GM12801 (cell line): ENCODE data around the gene SLC6A11.

Experiments
- TF ChIP-seq, protein P1 (sequence below): IDR thresholded peaks from one replicate; pipeline ENCODE4 v1.5.1; 2011; ENCODE audit warnings: control low read depth; ENCODE audit not compliant: insufficient read length; ENCODE audit errors: extremely low read depth

SLC6A11 gene

DNA sequence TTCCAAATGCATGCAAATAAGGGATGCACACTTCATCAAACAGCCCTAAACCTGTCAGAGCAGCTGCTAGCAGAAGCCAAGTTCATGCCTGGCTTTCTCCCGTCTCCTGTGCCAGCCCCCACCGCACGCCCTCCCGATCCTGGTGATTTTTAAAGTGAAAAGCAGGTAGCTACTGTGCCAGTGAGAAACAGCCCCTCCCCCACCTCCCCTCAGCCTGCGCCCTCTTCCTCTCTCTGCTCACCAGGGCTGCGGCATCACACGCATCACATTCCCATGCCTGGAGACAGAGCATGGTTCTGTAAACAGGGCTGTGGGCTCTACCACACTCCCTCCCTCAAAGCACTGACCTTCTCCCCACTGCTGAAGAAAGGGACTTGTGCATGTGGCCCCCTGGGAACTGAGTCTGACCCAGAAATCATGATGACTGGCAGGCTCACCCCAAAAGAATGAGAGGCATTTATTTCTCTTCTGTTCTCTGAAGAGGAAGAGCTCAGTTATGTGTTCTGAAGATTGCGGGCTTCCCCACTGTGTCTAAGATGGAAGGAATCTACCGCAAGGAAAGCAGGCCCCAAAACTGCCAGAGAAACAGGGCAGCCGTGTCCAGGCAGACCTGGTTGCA is 162.0 kb downstream of the SLC6A11 start:
- TF ChIP-seq, protein P1, sequence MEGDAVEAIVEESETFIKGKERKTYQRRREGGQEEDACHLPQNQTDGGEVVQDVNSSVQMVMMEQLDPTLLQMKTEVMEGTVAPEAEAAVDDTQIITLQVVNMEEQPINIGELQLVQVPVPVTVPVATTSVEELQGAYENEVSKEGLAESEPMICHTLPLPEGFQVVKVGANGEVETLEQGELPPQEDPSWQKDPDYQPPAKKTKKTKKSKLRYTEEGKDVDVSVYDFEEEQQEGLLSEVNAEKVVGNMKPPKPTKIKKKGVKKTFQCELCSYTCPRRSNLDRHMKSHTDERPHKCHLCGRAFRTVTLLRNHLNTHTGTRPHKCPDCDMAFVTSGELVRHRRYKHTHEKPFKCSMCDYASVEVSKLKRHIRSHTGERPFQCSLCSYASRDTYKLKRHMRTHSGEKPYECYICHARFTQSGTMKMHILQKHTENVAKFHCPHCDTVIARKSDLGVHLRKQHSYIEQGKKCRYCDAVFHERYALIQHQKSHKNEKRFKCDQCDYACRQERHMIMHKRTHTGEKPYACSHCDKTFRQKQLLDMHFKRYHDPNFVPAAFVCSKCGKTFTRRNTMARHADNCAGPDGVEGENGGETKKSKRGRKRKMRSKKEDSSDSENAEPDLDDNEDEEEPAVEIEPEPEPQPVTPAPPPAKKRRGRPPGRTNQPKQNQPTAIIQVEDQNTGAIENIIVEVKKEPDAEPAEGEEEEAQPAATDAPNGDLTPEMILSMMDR, result no peak

DNA sequence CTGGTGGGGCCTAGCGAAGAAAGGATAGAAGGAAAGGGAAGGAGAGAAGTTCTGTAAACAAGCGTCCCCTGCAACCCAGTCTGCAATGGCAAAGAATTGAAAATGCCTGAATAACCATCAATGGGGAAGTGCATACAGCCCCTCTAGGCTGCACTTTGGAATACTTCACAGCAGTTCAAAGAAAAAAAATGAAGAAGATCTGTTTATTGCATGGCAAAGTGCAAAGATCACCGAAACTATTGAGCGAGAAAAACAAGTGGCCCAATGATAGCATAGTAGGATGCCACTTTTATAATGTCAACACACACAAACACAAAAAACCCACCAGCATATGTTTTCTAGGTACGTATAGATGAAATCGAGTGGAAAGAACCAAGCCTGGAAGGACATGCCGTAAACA is 162.9 kb downstream of the SLC6A11 start:
- TF ChIP-seq, protein P1, result no peak

DNA sequence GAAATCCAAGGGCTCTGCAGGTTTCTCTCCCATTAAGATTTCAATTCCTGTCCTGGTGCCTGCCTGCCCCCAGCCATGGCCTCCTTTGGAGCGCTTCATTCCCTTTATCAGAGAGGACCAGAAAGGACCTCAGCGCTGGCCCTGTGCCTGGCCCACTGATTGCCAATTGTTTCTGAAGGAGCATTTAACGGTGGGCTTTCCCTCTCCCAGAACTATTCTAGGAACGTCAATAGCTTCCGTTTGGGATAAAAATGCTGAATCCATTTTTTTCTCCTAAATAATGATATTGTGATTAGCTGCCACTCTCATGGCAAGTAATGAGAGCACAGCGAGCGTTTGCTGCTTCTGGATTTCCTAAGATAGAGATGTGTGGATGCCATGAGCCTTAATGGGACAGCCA is 164.3 kb downstream of the SLC6A11 start:
- TF ChIP-seq, protein P1, result no peak

DNA sequence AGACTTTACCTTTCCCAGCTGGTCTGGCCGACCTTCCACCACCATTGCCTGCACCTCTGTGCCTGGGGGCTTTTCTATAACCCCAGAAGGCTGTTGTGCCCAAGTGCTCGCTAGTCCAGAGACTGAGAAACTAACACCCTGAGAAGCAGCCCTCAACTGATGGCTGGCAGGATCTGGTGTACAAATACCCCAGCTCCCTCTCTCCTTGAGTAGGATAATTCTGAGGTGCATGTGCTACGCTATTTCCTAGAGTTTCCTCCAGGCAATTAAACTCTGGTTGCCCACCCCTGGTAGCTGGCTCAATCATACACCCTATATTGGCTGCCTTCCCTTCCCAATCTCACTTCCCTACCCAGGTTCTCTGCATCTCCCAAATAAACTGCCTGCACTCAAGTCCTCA is 165.0 kb downstream of the SLC6A11 start:
- TF ChIP-seq, protein P1, result no peak

DNA sequence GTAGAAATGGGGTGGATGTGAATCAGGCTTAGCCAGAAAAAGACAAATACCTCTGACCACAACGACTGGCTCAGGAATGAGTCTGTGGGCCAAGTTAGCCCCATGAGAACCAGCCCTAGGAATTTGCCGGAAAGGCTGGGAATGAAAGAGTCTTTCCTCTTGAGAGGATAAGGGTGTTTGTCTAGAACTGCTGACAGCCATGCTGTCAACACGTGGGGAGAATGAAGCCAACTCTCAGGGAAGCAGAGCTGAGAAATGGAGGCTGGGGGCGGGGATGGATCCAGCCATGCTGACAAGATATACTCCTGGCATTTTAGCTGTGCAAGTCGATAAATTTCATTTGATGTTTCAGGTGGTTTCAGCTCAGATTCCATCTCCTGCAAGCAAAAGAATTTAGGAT is 165.9 kb downstream of the SLC6A11 start:
- TF ChIP-seq, protein P1, result no peak

DNA sequence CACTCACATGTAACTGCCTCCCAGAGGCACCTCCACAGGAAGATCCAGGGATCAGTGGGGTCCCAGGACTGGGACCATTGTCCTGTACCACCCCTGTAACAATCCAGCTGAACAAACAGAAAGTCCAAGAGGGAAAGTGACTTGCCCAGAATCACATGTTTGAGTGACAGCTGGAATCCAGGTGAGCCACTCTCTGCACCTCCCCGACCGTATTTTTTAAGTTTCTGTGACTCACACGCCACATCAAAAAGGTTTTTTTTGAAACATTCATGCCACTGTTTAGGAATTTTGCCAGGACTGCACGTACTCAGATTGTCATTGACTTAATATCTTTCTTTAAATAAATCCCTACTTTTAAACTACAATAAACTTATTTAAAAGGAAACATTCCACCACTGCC is 166.8 kb downstream of the SLC6A11 start:
- TF ChIP-seq, protein P1, result no peak

DNA sequence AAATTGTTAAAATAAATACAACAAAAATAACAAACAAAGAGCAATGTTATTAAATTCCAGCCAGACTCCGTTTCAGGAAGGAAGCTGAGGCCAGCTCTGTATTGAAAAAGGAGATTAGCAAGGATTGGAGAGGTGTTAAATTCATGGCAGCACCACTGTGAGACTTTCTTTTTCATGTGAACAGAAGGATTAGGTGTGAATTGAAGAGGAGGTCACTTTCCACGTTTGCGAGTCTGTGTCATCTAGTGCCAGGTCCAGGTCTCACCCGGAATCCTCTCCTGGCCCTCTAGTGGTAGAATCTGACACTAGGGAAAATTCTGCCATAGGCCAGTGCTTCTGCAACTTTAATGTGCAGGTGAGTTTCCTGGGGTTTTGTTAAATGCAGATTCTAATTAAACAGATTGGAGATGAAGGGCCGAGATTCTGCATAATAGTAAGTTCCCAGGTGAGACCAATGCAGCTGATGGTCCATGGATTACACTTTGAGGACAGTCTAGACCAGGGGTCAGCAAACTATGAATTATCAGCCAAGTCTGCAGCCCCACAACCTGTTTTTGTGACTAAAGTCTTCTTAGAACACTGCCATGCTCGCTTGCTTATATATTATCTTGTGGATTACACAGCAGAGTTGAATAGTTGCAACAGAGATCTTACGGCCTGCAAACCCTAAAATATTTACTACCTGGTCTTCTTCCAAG is 167.3 kb downstream of the SLC6A11 start:
- TF ChIP-seq, protein P1, result no peak
